ENCODE measurements around the gene LALBA. TPM values are rescaled to one million over a fixed set of nuclear protein-coding genes. Genes with fewer than 3 reads are reported as not detected.

The LALBA gene
- total and polyA plus RNA-seq, 9 of the 15 experiments (the other 6 are each of a cell fraction or from before 2014, with no cell fraction given): 0.21 TPM; not detected in 8

DNA sequence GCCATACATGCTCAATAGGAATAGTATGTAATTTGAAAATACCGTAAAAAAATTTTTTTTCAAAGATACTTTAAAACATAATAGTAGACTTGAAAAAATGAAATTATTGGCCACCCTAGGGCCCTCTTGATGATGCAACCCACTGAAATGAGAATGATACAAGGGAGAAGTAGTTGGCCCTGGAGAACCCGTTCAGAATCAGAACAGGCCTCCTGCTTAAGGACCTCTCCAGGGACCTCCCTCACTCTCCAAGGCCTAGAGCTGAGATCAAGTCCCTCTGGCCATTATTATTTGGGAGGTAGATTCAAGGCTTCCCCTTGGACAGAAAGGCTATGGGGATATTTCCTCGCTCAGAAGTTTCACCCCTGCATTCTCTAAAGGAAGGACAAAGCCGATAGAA lies 11.9 kb downstream of the LALBA start (continued):
- no peak for TF ChIP-seq ZNF408 (CRISPR knock-in tag; IDR thresholded peaks at IDR 0.05; ENCODE audit: low read depth)
- TF ChIP-seq TRIM24 (IDR thresholded peaks at IDR 0.05): peak in 1 of 2 experiments; percentile 45; a peak in 1 of 4 replicates
- TF ChIP-seq KDM5B (IDR thresholded peaks at IDR 0.05; ENCODE audit: insufficient replicate concordance, low read depth, low read length): no peak
- no peak for TF ChIP-seq ZNF696 (CRISPR knock-in tag; conservative IDR thresholded peaks at IDR 0.05)
- no peak for TF ChIP-seq ELF4 (CRISPR knock-in tag; IDR thresholded peaks at IDR 0.05)
- no peak for TF ChIP-seq MAFG (tag; conservative IDR thresholded peaks at IDR 0.05)
- TF ChIP-seq POLR3G (IDR thresholded peaks at IDR 0.05; ENCODE audit: extremely low read depth, insufficient read length, insufficient replicate concordance): no peak

DNA sequence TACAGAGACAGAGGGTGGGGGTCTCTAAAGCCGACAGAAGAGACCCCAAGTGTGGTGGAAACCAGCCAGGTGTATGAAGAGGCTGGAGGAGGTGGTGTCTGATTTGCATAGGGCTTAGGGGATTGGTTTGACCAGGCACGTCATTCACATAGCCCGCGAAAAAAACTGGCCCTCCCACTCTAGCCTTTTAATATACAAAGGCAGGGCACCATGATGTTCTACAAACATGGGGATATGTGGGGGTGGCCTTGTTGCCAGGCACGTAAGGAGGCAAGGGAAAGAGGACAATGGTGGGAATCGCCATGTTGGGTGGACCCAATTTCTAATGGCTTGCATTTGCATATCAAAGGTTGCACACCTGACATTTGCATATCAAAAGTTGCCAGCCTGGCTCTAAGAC lies 13.2 kb downstream of the LALBA start:
- WGBS (ENCODE audit: insufficient coverage, low coverage, missing lambda C conversion rate): 10% methylated on average over 6 of the region's 6 CpGs
- intact Hi-C loops (cut with micrococcal nuclease) (no loop called here), in situ Hi-C loops (cut with MboI) (no loop called here)
- no peaks in the 10 kb centered on the region for H3K9me1 ChIP-seq (ENCODE audit: control insufficient read depth, insufficient read depth, low read length)
- ATAC-seq (peak; percentile 82), FAIRE-seq (no peak), DNase-seq (ENCODE audit: extremely low read depth in 1 of 4, low spot score in 3 of 4) (peak in 1 of 4 experiments; percentile 20)
- H3K27me3 ChIP-seq (ENCODE audit: control insufficient read depth in 2 of 2, insufficient read depth in 2 of 2, low read length in 2 of 2): 0 out of 5 replicates have a peak, but pooled peaks cover 0 to 3% of the 10 kb centered on the region in 2 experiments
- no peak overlapping the region for H3K27ac ChIP-seq (ENCODE audit: extremely low read depth, low read depth, low read length)
- H3K4me1 ChIP-seq (replicated peaks in 1 of 2; ENCODE audit: control insufficient read depth in 2 of 2, insufficient read depth in 2 of 2, low read length in 2 of 2): peaks cover 2 to 19% of the 10 kb centered on the region in 2 experiments; a peak in 4 of 5 replicates
- no peak overlapping the region; a peak in 1 of 4 replicates for H3K9ac ChIP-seq (ENCODE audit: insufficient read depth in 1 of 2, low read depth in 2 of 2, low read length in 2 of 2)
- POLR2A ChIA-PET: interaction anchor here (0.5 kb wide), 1 partner anchor 272 kb away, joined by 3 read pairs; no protein-coding TSS in a partner anchor
- no peaks in the 10 kb centered on the region for H3K36me3 ChIP-seq (ENCODE audit: control insufficient read depth, insufficient read depth, low read length)
- peak overlapping the region; percentile 53 for H2AFZ ChIP-seq (ENCODE audit: low read depth, low read length)
- H3K4me3 ChIP-seq: no peak overlapping the region
- no peaks in the 10 kb centered on the region for H3K9me3 ChIP-seq (replicated peaks; ENCODE audit: control insufficient read depth, insufficient read depth, low read depth, low read length)
- peak overlapping the region; percentile 42; the same call in 1 of the 2 replicates for H3K4me2 ChIP-seq (ENCODE audit: insufficient read depth, low read length)
- no TSS peak for BruUV-seq (replicated peaks)
- CTCF ChIA-PET (ENCODE audit: low intra/inter-chr PET ratio): no interaction called here
- H3K79me2 ChIP-seq (ENCODE audit: control insufficient read depth, insufficient read depth, low read length): no peaks in the 10 kb centered on the region
- H4K20me1 ChIP-seq (replicated peaks; ENCODE audit: control insufficient read depth, insufficient read depth, low read length): no peaks in the 10 kb centered on the region
- TF ChIP-seq ZNF551 (CRISPR knock-in tag; IDR thresholded peaks at IDR 0.05) (no peak), ZNF384 (IDR thresholded peaks at IDR 0.05; ENCODE audit: low read depth, low read length) (peak; percentile 66), ZNF184 (CRISPR knock-in tag; IDR thresholded peaks at IDR 0.05) (no peak), YY1 (IDR thresholded peaks at IDR 0.05; ENCODE audit: borderline replicate concordance in 1 of 3, control insufficient read depth in 1 of 3, extremely low read depth in 1 of 3, insufficient read depth in 3 of 3, insufficient read length in 1 of 3, insufficient replicate concordance in 2 of 3, low read depth in 1 of 3, low read length in 2 of 3) (peak in 1 of 3 experiments; percentile 23)
- TF ChIP-seq, protein P1, sequence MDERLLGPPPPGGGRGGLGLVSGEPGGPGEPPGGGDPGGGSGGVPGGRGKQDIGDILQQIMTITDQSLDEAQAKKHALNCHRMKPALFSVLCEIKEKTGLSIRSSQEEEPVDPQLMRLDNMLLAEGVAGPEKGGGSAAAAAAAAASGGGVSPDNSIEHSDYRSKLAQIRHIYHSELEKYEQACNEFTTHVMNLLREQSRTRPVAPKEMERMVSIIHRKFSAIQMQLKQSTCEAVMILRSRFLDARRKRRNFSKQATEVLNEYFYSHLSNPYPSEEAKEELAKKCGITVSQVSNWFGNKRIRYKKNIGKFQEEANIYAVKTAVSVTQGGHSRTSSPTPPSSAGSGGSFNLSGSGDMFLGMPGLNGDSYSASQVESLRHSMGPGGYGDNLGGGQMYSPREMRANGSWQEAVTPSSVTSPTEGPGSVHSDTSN (CRISPR knock-in tag; IDR thresholded peaks at IDR 0.05; ENCODE audit: low read depth): no peak
- TF ChIP-seq, protein P1 (tag; conservative IDR thresholded peaks at IDR 0.05; ENCODE audit: low read depth): peak; percentile 79
- TF ChIP-seq, protein P2, sequence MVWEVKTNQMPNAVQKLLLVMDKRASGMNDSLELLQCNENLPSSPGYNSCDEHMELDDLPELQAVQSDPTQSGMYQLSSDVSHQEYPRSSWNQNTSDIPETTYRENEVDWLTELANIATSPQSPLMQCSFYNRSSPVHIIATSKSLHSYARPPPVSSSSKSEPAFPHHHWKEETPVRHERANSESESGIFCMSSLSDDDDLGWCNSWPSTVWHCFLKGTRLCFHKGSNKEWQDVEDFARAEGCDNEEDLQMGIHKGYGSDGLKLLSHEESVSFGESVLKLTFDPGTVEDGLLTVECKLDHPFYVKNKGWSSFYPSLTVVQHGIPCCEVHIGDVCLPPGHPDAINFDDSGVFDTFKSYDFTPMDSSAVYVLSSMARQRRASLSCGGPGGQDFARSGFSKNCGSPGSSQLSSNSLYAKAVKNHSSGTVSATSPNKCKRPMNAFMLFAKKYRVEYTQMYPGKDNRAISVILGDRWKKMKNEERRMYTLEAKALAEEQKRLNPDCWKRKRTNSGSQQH (CRISPR knock-in tag; IDR thresholded peaks at IDR 0.05): no peak
- TF ChIP-seq, protein P3, sequence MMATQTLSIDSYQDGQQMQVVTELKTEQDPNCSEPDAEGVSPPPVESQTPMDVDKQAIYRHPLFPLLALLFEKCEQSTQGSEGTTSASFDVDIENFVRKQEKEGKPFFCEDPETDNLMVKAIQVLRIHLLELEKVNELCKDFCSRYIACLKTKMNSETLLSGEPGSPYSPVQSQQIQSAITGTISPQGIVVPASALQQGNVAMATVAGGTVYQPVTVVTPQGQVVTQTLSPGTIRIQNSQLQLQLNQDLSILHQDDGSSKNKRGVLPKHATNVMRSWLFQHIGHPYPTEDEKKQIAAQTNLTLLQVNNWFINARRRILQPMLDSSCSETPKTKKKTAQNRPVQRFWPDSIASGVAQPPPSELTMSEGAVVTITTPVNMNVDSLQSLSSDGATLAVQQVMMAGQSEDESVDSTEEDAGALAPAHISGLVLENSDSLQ (IDR thresholded peaks at IDR 0.05): peak; percentile 95
